ENCODE measurements around the gene PLCB2. TPM values are rescaled to one million over a fixed set of nuclear protein-coding genes. Genes with fewer than 3 reads are reported as not detected.
A peak's percentile ranks its signal among the peaks of the same experiment; 100 is the strongest.

The PLCB2 gene, protein sequence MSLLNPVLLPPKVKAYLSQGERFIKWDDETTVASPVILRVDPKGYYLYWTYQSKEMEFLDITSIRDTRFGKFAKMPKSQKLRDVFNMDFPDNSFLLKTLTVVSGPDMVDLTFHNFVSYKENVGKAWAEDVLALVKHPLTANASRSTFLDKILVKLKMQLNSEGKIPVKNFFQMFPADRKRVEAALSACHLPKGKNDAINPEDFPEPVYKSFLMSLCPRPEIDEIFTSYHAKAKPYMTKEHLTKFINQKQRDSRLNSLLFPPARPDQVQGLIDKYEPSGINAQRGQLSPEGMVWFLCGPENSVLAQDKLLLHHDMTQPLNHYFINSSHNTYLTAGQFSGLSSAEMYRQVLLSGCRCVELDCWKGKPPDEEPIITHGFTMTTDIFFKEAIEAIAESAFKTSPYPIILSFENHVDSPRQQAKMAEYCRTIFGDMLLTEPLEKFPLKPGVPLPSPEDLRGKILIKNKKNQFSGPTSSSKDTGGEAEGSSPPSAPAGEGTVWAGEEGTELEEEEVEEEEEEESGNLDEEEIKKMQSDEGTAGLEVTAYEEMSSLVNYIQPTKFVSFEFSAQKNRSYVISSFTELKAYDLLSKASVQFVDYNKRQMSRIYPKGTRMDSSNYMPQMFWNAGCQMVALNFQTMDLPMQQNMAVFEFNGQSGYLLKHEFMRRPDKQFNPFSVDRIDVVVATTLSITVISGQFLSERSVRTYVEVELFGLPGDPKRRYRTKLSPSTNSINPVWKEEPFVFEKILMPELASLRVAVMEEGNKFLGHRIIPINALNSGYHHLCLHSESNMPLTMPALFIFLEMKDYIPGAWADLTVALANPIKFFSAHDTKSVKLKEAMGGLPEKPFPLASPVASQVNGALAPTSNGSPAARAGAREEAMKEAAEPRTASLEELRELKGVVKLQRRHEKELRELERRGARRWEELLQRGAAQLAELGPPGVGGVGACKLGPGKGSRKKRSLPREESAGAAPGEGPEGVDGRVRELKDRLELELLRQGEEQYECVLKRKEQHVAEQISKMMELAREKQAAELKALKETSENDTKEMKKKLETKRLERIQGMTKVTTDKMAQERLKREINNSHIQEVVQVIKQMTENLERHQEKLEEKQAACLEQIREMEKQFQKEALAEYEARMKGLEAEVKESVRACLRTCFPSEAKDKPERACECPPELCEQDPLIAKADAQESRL
- total RNA-seq (2014; rRNA removed; shearing (Covaris generic)) (8.5 and 13.8 TPM in 2 replicates), polyA plus RNA-seq (2016; fragmentation: Nextera tagmentation; extraction: Ambion mirVana) (7.5 and 9.5 TPM in 2 replicates)
- long read RNA-seq, partial matches to known transcripts = 9 of 12 reads
- long read RNA-seq, other reads (novel, unspliced or antisense) = 1 of 12 reads

DNA sequence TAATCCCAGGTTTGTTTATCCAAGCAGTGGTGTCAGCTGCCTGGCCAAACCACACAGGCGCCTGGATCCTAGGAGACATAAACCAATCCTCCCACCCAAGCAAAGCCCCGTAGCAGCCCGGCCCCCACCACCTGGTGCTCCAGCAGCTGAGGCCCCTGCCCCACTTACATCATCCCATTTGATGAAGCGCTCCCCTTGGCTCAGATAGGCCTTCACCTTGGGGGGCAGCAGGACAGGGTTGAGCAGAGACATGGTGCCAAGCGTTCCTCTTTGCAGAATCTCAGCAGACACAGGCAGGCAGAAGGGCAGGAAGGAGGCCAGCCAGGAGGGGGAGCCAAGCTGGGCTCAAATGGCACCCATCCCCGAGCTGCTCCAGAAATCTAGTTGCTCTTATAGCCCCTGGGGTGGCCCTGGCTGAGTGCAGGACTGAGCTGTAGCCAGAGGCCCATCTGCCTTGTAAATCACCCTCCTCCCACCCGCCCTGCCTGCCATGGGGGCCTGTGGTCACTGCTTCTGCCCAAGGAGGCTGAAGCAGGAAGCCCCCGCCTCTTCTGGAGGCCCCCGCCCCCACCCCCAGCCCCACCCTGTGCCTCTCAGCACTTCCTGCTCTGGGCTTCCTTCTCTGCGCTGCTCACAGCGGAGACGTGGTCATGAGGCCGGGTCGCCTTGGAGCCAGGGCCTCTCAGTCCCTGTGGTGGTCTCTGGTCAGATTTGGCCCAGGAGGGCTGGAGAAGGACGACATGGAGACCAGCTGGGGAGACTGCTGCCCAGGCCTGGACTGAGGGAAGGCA is at the start of gene PLCB2:
Gene PLCB2 (minus strand): TSS at position 515 of the 791 bp plus-strand sequence. CDS start 263 bp downstream, at position 252.
- H3K36me3 ChIP-seq (ENCODE audit: insufficient read depth) = no peaks in the 10 kb centered on the region
- Mint-ChIP-seq H3K27ac (no peak within 1 kb of the TSS), H3K4me3 (no peak within 1 kb of the TSS), H3K27me3 (ENCODE audit: insufficient read depth, low read depth, poor library complexity) (peaks cover 23% of the 10 kb centered on the region), H3K9me3 (no peaks in the 10 kb centered on the region; the same call in 2 of the 3 replicates), H3K36me3 (ENCODE audit: low read depth) (no peaks in the 10 kb centered on the region), H3K4me1 (peaks cover 31% of the 10 kb centered on the region)
- peaks cover 29% of the 10 kb centered on the region for H3K4me1 ChIP-seq (ENCODE audit: insufficient read depth)
- H3F3A ChIP-seq (replicated peaks; ENCODE audit: low read depth) = 0 out of 2 replicates have a peak, but pooled peaks cover 5% of the 10 kb centered on the region
- TF ChIP-seq, protein P1, sequence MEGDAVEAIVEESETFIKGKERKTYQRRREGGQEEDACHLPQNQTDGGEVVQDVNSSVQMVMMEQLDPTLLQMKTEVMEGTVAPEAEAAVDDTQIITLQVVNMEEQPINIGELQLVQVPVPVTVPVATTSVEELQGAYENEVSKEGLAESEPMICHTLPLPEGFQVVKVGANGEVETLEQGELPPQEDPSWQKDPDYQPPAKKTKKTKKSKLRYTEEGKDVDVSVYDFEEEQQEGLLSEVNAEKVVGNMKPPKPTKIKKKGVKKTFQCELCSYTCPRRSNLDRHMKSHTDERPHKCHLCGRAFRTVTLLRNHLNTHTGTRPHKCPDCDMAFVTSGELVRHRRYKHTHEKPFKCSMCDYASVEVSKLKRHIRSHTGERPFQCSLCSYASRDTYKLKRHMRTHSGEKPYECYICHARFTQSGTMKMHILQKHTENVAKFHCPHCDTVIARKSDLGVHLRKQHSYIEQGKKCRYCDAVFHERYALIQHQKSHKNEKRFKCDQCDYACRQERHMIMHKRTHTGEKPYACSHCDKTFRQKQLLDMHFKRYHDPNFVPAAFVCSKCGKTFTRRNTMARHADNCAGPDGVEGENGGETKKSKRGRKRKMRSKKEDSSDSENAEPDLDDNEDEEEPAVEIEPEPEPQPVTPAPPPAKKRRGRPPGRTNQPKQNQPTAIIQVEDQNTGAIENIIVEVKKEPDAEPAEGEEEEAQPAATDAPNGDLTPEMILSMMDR (conservative IDR thresholded peaks at IDR 0.05; ENCODE audit: low read depth in 2 of 2) = peak; percentile 45 to 55
- TF ChIP-seq JUNB (IDR thresholded peaks at IDR 0.05; ENCODE audit: unreplicated experiment) = no peak
- H3K27ac ChIP-seq (ENCODE audit: low read depth) = no peak within 1 kb of the TSS
- H3K27me3 ChIP-seq (ENCODE audit: insufficient read depth) = peaks cover 3% of the 10 kb centered on the region; the same call in 1 of the 2 replicates
- ATAC-seq (peak; percentile 61), DNase-seq (ENCODE audit: low spot score) (peak; percentile 68)
- peak within 1 kb of the TSS; percentile 40; the same call in 1 of the 2 replicates for H3K4me3 ChIP-seq
- no peaks in the 10 kb centered on the region for H3K79me2 ChIP-seq (replicated peaks; ENCODE audit: insufficient read depth)
- H3K4me2 ChIP-seq = peak within 1 kb of the TSS; percentile 73
- no peaks in the 10 kb centered on the region for H4K20me1 ChIP-seq (replicated peaks; ENCODE audit: insufficient read depth)
- H2AFZ ChIP-seq = peak within 1 kb of the TSS; percentile 93
- no peaks in the 10 kb centered on the region for H3K9me2 ChIP-seq (ENCODE audit: insufficient read depth)

DNA sequence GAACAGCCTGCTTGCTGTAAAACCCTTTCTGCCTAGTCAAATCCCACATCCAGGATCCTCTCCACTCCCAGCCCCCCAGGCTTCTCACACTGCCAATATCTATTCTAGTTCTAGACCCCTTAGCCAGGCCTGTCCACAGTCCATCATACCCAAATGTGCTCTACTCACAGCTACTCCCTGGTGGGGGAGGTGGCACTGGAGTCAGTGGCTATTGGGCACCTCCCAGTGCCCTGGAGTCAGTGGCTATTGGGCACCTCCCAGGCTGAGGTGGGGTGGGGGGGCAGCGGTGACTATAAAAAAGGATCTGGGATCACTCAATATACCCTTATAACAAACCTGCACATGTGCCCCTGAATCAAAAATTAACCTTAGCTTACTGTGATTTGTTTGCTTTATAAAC is 49.5 kb upstream of the PLCB2 start:
- Histone ChIP-seq H3K4me2 (peak overlapping the region; percentile 96), H3F3A (replicated peaks; ENCODE audit: low read depth) (peaks cover 22% of the 10 kb centered on the region), H3K27ac (ENCODE audit: low read depth) (no peak overlapping the region), H3K4me1 (ENCODE audit: insufficient read depth) (peaks cover 25% of the 10 kb centered on the region), H3K79me2 (replicated peaks; ENCODE audit: insufficient read depth) (no peaks in the 10 kb centered on the region), H3K9me2 (ENCODE audit: insufficient read depth) (no peaks in the 10 kb centered on the region), H4K20me1 (replicated peaks; ENCODE audit: insufficient read depth) (no peaks in the 10 kb centered on the region), H3K4me3 (peak overlapping the region; percentile 92), H3K36me3 (ENCODE audit: insufficient read depth) (no peaks in the 10 kb centered on the region), H2AFZ (peak overlapping the region; percentile 98), H3K27me3 (ENCODE audit: insufficient read depth) (peaks cover 26% of the 10 kb centered on the region)
- peak overlapping the region; percentile 76 for H3K4me3 Mint-ChIP-seq
- peaks cover 34% of the 10 kb centered on the region for H3K4me1 Mint-ChIP-seq
- no peak overlapping the region for H3K27ac Mint-ChIP-seq
- no peaks in the 10 kb centered on the region; the same call in 2 of the 3 replicates for H3K36me3 Mint-ChIP-seq (ENCODE audit: low read depth)
- peaks cover 16% of the 10 kb centered on the region for H3K27me3 Mint-ChIP-seq (ENCODE audit: insufficient read depth, low read depth, poor library complexity)
- H3K9me3 Mint-ChIP-seq = peaks cover 3% of the 10 kb centered on the region; the same call in 2 of the 3 replicates
- DNase-seq (ENCODE audit: low spot score) (no peak), ATAC-seq (no peak)
- TF ChIP-seq EZH2phosphoT487 (IDR thresholded peaks at IDR 0.05; ENCODE audit: unreplicated experiment) (no peak), POLR2AphosphoS5 (IDR thresholded peaks at IDR 0.05; ENCODE audit: low read depth) (no peak), ZNF331 (CRISPR knock-in tag; IDR thresholded peaks at IDR 0.05; ENCODE audit: low read depth) (no peak), EZH2 (IDR thresholded peaks at IDR 0.05; ENCODE audit: low read depth, unreplicated experiment) (no peak)
- TF ChIP-seq, protein P2, sequence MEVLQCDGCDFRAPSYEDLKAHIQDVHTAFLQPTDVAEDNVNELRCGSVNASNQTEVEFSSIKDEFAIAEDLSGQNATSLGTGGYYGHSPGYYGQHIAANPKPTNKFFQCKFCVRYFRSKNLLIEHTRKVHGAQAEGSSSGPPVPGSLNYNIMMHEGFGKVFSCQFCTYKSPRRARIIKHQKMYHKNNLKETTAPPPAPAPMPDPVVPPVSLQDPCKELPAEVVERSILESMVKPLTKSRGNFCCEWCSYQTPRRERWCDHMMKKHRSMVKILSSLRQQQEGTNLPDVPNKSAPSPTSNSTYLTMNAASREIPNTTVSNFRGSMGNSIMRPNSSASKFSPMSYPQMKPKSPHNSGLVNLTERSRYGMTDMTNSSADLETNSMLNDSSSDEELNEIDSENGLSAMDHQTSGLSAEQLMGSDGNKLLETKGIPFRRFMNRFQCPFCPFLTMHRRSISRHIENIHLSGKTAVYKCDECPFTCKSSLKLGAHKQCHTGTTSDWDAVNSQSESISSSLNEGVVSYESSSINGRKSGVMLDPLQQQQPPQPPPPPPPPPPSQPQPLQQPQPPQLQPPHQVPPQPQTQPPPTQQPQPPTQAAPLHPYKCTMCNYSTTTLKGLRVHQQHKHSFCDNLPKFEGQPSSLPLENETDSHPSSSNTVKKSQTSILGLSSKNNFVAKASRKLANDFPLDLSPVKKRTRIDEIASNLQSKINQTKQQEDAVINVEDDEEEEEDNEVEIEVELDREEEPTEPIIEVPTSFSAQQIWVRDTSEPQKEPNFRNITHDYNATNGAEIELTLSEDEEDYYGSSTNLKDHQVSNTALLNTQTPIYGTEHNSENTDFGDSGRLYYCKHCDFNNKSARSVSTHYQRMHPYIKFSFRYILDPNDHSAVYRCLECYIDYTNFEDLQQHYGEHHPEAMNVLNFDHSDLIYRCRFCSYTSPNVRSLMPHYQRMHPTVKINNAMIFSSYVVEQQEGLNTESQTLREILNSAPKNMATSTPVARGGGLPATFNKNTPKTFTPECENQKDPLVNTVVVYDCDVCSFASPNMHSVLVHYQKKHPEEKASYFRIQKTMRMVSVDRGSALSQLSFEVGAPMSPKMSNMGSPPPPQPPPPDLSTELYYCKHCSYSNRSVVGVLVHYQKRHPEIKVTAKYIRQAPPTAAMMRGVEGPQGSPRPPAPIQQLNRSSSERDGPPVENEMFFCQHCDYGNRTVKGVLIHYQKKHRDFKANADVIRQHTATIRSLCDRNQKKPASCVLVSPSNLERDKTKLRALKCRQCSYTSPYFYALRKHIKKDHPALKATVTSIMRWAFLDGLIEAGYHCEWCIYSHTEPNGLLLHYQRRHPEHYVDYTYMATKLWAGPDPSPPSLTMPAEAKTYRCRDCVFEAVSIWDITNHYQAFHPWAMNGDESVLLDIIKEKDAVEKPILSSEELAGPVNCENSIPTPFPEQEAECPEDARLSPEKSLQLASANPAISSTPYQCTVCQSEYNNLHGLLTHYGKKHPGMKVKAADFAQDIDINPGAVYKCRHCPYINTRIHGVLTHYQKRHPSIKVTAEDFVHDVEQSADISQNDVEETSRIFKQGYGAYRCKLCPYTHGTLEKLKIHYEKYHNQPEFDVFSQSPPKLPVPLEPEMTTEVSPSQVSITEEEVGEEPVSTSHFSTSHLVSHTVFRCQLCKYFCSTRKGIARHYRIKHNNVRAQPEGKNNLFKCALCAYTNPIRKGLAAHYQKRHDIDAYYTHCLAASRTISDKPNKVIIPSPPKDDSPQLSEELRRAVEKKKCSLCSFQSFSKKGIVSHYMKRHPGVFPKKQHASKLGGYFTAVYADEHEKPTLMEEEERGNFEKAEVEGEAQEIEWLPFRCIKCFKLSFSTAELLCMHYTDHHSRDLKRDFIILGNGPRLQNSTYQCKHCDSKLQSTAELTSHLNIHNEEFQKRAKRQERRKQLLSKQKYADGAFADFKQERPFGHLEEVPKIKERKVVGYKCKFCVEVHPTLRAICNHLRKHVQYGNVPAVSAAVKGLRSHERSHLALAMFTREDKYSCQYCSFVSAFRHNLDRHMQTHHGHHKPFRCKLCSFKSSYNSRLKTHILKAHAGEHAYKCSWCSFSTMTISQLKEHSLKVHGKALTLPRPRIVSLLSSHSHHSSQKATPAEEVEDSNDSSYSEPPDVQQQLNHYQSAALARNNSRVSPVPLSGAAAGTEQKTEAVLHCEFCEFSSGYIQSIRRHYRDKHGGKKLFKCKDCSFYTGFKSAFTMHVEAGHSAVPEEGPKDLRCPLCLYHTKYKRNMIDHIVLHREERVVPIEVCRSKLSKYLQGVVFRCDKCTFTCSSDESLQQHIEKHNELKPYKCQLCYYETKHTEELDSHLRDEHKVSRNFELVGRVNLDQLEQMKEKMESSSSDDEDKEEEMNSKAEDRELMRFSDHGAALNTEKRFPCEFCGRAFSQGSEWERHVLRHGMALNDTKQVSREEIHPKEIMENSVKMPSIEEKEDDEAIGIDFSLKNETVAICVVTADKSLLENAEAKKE (CRISPR knock-in tag; IDR thresholded peaks at IDR 0.05) = no peak

All from GM23338 (cell line).